NCI-H524 (cell line): ENCODE measurements around the gene ATXN1.
"Not testable (repeated sequence)": the region's sequence is repeated elsewhere in the genome, so short reads cannot be mapped to it uniquely, and the experiment has no call there.

Experiments used
- DNase-seq, 2 experiments: peaks; one replicate each; lab custom pipeline; 2025; lab: John Stamatoyannopoulos, UW

The ATXN1 gene

GRCh38 chr6:16644540-16645250 is 116.6 kb downstream of the ATXN1 start:
- DNase-seq, result no peak

GRCh38 chr6:16639684-16640480 is 121.4 kb downstream of the ATXN1 start:
- DNase-seq, result no peak

- no peak for DNase-seq
Observed at GRCh38 chr6:16637635-16638034, 123.6 kb downstream of the ATXN1 start.

GRCh38 chr6:16635810-16636602 is 125.3 kb downstream of the ATXN1 start:
- DNase-seq, result no peak

- DNase-seq, result no peak
Observed at GRCh38 chr6:16635291-16635809, 125.9 kb downstream of the ATXN1 start.

GRCh38 chr6:16634855-16635254 is 126.4 kb downstream of the ATXN1 start:
- DNase-seq, result no peak

- no peak for DNase-seq
Observed at GRCh38 chr6:16633961-16634360, 127.3 kb downstream of the ATXN1 start.

- DNase-seq, result no peak
Observed at GRCh38 chr6:16633465-16633864, 127.8 kb downstream of the ATXN1 start.

GRCh38 chr6:16632101-16632500 is 129.2 kb downstream of the ATXN1 start:
- DNase-seq, result no peak

GRCh38 chr6:16630026-16630643 is 131.1 kb downstream of the ATXN1 start:
- DNase-seq, result no peak

- not testable (repeated sequence) for DNase-seq
Observed at GRCh38 chr6:16628580-16628979, 132.7 kb downstream of the ATXN1 start.

GRCh38 chr6:16626650-16627049 is 134.6 kb downstream of the ATXN1 start:
- DNase-seq, result no peak

- no peak for DNase-seq
Observed at GRCh38 chr6:16625291-16626265, 135.7 kb downstream of the ATXN1 start.

- DNase-seq, result no peak
Observed at GRCh38 chr6:16624636-16625290, 136.5 kb downstream of the ATXN1 start.

GRCh38 chr6:16623731-16624130 is 137.5 kb downstream of the ATXN1 start:
- DNase-seq, result no peak

- DNase-seq, result no peak
Observed at GRCh38 chr6:16623029-16623653, 138.1 kb downstream of the ATXN1 start.

GRCh38 chr6:16622193-16622592 is 139.1 kb downstream of the ATXN1 start:
- no peak for DNase-seq

- no peak for DNase-seq
Observed at GRCh38 chr6:16621002-16621401, 140.3 kb downstream of the ATXN1 start.

- DNase-seq, result no peak
Observed at GRCh38 chr6:16619777-16620176, 141.5 kb downstream of the ATXN1 start.

GRCh38 chr6:16618962-16619361 is 142.3 kb downstream of the ATXN1 start:
- DNase-seq, result no peak
